ENCODE data around the gene COL23A1. TPM values are rescaled to one million over a fixed set of nuclear protein-coding genes. Genes with fewer than 3 reads are reported as not detected.

COL23A1 gene
- total and polyA plus RNA-seq, 2 donors (not counting 1 experiment from before 2014, with no cell fraction given): 0.20 TPM; not detected in 1

DNA sequence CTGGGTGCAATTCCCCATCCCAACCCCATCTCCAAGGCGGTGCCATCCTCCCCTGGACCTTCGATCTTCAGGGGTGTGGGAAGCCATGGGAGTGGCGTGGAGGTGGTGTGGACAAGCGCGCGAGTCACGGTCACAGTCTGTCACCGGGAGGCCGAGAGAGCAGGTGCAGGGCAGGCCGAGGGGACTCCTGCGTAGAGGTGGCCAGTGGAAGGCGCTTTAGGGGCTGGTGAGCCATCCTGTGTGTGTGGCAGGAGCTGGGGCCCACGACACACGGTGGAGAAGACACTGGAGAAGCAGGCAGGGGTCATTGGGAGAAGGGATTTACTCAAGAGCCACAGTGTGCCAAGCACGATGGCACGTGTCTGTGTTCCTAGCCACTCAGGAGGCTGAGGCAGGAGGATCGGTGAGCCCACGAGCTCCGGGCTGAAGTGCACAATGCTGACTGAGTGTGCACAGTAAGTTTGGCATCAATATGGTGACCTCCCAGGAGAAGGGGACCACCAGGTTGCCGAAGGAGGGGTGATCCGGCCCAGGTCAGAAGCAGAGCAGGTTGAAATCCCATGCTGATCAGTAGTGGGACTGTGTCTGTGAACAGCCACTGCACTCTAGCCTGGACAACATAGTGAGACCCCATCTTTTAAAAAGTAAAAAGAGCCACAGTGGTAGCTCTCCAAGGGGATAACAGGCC lies 212.5 kb downstream of the COL23A1 start:
- no peaks in the 10 kb centered on the region for H4K20me1 ChIP-seq (ENCODE audit: control insufficient read depth, insufficient read depth, low read length, poor library complexity, severe bottlenecking)
- no peak overlapping the region for H3K27ac ChIP-seq (ENCODE audit: low read length in 2 of 2)
- TF ChIP-seq EZH2 (IDR thresholded peaks at IDR 0.05; ENCODE audit: borderline replicate concordance, insufficient read depth, low read depth, low read length, poor library complexity, severe bottlenecking) (no peak), CTCF (IDR thresholded peaks at IDR 0.05) (no peak)
- no peak overlapping the region for H3K4me3 ChIP-seq (ENCODE audit: control extremely low read depth in 1 of 5, extremely low read depth in 1 of 5, insufficient read depth in 1 of 5, low read depth in 2 of 5, low read length in 4 of 5)
- H3K9ac ChIP-seq (ENCODE audit: low read length): no peak overlapping the region
- H3K27me3 Mint-ChIP-seq: peaks cover 11% of the 10 kb centered on the region
- no peak for ATAC-seq (ENCODE audit: low read depth)
- no peak overlapping the region for H3K27ac Mint-ChIP-seq
- 91% methylated on average over 18 of the region's 21 CpGs for WGBS (ENCODE audit: insufficient coverage)
- H3K27me3 ChIP-seq (replicated peaks in 1 of 4; ENCODE audit: control extremely low read depth in 1 of 4, control insufficient read depth in 3 of 4, insufficient read depth in 4 of 4, low read length in 3 of 4): peaks cover 0 to 8% (median 0%) of the 10 kb centered on the region in 4 experiments
- H3K4me3 Mint-ChIP-seq: no peak overlapping the region
- DNase-seq: no peak
- peaks cover 4% of the 10 kb centered on the region for H3K4me1 Mint-ChIP-seq
- intact Hi-C loops (cut with micrococcal nuclease): no loop called here
- no peaks in the 10 kb centered on the region for H3K79me2 ChIP-seq (ENCODE audit: control insufficient read depth, insufficient read depth, low read length)
- H3K4me2 ChIP-seq (replicated peaks; ENCODE audit: low read depth, low read length, poor library complexity, severe bottlenecking): no peak overlapping the region
- H3K9me3 Mint-ChIP-seq (ENCODE audit: insufficient read depth): no peaks in the 10 kb centered on the region
- POLR2A ChIA-PET: no interaction called here
- no peaks in the 10 kb centered on the region for H3K36me3 ChIP-seq (replicated peaks in 1 of 2; ENCODE audit: control extremely low read depth in 1 of 2, control insufficient read depth in 1 of 2, extremely low read depth in 1 of 2, insufficient read depth in 2 of 2, low read length in 1 of 2)
- H2AFZ ChIP-seq (ENCODE audit: insufficient read depth, low read depth, low read length, poor library complexity, severe bottlenecking): no peak overlapping the region
- no peaks in the 10 kb centered on the region for H3K9me3 ChIP-seq (ENCODE audit: control extremely low read depth in 1 of 3, control insufficient read depth in 2 of 3, insufficient read depth in 1 of 3, low read length in 2 of 3)
- no peaks in the 10 kb centered on the region for H3K4me1 ChIP-seq (ENCODE audit: control insufficient read depth in 2 of 2, insufficient read depth in 2 of 2, low read length in 2 of 2)
- CTCF ChIA-PET: no interaction called here

DNA sequence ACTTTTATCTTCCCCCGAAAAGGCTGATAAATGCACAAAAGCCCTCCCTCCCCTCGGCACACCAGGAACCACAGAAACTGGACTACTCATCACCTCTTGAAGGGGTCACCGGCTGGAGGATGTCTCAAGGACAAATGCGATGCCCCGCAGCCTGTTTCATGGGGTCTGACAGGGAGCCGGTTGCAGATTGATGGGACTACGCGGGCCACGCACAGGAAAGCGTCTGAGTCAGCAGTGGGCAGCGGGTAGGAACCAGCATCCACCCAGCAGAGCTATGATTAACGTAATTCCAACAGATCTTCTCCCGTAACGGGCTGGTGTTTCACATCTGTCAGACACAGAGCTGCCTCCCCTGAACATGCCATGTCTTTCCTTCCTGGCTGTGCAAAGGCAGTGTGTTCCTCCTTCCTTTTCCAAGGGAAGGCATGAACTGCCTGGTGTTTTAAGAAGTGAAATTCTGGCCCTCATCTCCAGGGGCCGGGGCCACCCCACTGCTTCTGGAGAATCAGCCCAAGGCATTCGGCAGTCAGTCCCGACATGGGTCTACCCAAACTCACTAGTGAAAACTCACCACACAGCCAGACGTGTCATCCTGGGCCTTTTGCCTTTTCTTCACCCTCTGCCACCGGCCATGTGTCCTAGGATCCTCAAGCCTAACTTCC lies 213.1 kb downstream of the COL23A1 start:
- Mint-ChIP-seq H3K4me1 (peaks cover 2% of the 10 kb centered on the region), H3K4me3 (no peak overlapping the region), H3K27ac (no peak overlapping the region), H3K27me3 (peaks cover 8% of the 10 kb centered on the region), H3K9me3 (ENCODE audit: insufficient read depth) (no peaks in the 10 kb centered on the region)
- DNase-seq: no peak
- Histone ChIP-seq H3K9me3 (ENCODE audit: control extremely low read depth in 1 of 3, control insufficient read depth in 2 of 3, insufficient read depth in 1 of 3, low read length in 2 of 3) (no peaks in the 10 kb centered on the region), H2AFZ (ENCODE audit: insufficient read depth, low read depth, low read length, poor library complexity, severe bottlenecking) (no peak overlapping the region), H3K4me2 (replicated peaks; ENCODE audit: low read depth, low read length, poor library complexity, severe bottlenecking) (no peak overlapping the region), H3K27me3 (replicated peaks in 1 of 4; ENCODE audit: control extremely low read depth in 1 of 4, control insufficient read depth in 3 of 4, insufficient read depth in 4 of 4, low read length in 3 of 4) (peaks cover 0 to 8% (median 0%) of the 10 kb centered on the region in 4 experiments), H3K9ac (ENCODE audit: low read length) (no peak overlapping the region), H3K36me3 (replicated peaks in 1 of 2; ENCODE audit: control extremely low read depth in 1 of 2, control insufficient read depth in 1 of 2, extremely low read depth in 1 of 2, insufficient read depth in 2 of 2, low read length in 1 of 2) (no peaks in the 10 kb centered on the region), H3K79me2 (ENCODE audit: control insufficient read depth, insufficient read depth, low read length) (no peaks in the 10 kb centered on the region), H3K4me1 (ENCODE audit: control insufficient read depth in 2 of 2, insufficient read depth in 2 of 2, low read length in 2 of 2) (no peaks in the 10 kb centered on the region), H4K20me1 (ENCODE audit: control insufficient read depth, insufficient read depth, low read length, poor library complexity, severe bottlenecking) (no peaks in the 10 kb centered on the region), H3K4me3 (ENCODE audit: control extremely low read depth in 1 of 5, extremely low read depth in 1 of 5, insufficient read depth in 1 of 5, low read depth in 2 of 5, low read length in 4 of 5) (no peak overlapping the region), H3K27ac (ENCODE audit: low read length in 2 of 2) (no peak overlapping the region)
- ChIA-PET CTCF (no interaction called here), POLR2A (no interaction called here)
- ATAC-seq (ENCODE audit: low read depth): no peak
- 64% methylated on average over 18 of the region's 19 CpGs for WGBS (ENCODE audit: insufficient coverage)
- intact Hi-C loops (cut with micrococcal nuclease): no loop called here
- TF ChIP-seq CTCF (IDR thresholded peaks at IDR 0.05) (no peak), EZH2 (IDR thresholded peaks at IDR 0.05; ENCODE audit: borderline replicate concordance, insufficient read depth, low read depth, low read length, poor library complexity, severe bottlenecking) (no peak)

Data from B cell (primary cell).